NCI-H1092 (cell line): Measurements from ENCODE around the gene OR12D1.

Experiments used
- DNase-seq: peaks from one replicate; lab custom pipeline; 2025; lab: John Stamatoyannopoulos, UW

The OR12D1 gene

DNA sequence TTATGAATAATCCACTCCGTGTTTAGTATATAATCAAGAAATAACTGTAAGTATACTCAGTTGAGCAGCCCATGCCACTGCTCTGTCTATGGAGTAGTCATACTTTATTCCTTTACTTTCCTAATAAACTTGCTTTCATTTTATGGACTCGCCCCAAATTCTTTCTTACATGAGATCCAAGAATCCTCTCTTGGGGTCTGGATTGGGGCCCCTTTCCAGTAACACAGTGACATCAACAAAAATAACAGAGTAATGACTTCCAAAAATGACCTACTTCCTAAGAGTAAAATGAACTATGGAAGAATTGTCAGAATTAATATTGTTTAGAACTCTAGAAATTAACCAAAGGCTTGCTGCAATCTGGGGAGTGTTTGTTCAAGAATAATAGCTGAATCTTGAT, 51.1 kb downstream of the OR12D1 start:
- DNase-seq: no peak

DNA sequence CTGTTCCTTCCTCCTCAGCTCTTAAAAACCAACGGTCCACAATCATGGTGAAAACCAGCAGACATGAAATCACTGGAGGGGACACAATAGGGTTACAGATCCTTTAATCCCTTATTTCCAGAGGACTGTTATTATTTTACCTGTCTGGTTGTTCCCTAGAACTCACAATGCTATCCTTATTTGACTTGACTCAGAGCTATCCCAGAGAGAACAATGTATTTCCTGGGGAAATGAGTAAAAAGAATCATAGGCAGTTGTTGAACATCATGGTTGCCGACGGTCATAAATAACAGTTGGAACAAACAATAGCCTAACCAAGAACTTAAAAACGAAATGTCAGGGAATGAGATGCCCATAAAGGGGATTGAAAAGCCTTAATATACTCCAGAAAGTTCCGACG, 51.5 kb downstream of the OR12D1 start:
- no peak for DNase-seq
